Parathyroid adenoma (tissue), 2 donors: ENCODE data around the gene HEXA.
"Not testable (repeated sequence)": the region's sequence is repeated elsewhere in the genome, so short reads cannot be mapped to it uniquely, and the experiment has no call there.

Experiments used
- H2AFZ ChIP-seq: fragments of 300-600 bp; sonication (generic); one replicate; pipeline ENCODE4 v1.7.0; 2017; ENCODE audit warnings: antibody characterized with exemption, mild to moderate bottlenecking
- H3K27ac ChIP-seq: fragments of 300-600 bp; sonication (generic); one replicate; pipeline ENCODE4 v1.7.0; 2017
- H3K27me3 ChIP-seq: fragments of 300-600 bp; sonication (generic); one replicate; pipeline ENCODE4 v1.7.0; 2017; ENCODE audit warnings: low read length; ENCODE audit not compliant: control insufficient read depth, insufficient read depth
- H3K36me3 ChIP-seq: fragments of 300-600 bp; sonication (generic); one replicate; pipeline ENCODE4 v1.7.0; 2017; ENCODE audit warnings: low read length; ENCODE audit not compliant: control insufficient read depth, insufficient read depth
- H3K4me1 ChIP-seq: fragments of 300-600 bp; sonication (generic); one replicate; pipeline ENCODE4 v1.7.0; 2017; ENCODE audit warnings: control low read depth
- H3K4me2 ChIP-seq: fragments of 300-600 bp; sonication (generic); one replicate; pipeline ENCODE4 v1.7.0; 2017; ENCODE audit warnings: low read length
- H3K4me3 ChIP-seq: fragments of 300-600 bp; sonication (generic); one replicate; pipeline ENCODE4 v1.7.0; 2017; ENCODE audit warnings: low read depth, low read length
- H3K79me2 ChIP-seq: fragments of 300-600 bp; sonication (generic); one replicate; pipeline ENCODE4 v1.7.0; 2017; ENCODE audit warnings: control low read depth
- H3K9ac ChIP-seq: fragments of 300-600 bp; sonication (generic); one replicate; pipeline ENCODE4 v1.7.0; 2017; ENCODE audit warnings: mild to moderate bottlenecking
- H3K9me3 ChIP-seq: fragments of 300-600 bp; sonication (generic); one replicate; pipeline ENCODE4 v1.7.0; 2017; ENCODE audit warnings: low read length; ENCODE audit not compliant: control insufficient read depth
- CTCF ChIP-seq: fragments of 300-600 bp; sonication (generic); IDR thresholded peaks from one replicate; pipeline ENCODE4 v1.7.0; 2017; ENCODE audit warnings: antibody characterized with exemption, mild to moderate bottlenecking
- donor health status: primary hyperparathyroidism.

HEXA gene

GRCh38 chr15:72389231-72389630, 13.4 kb upstream of the HEXA start:
- H3K9ac ChIP-seq, result no peak overlapping the region
- H3K27me3 ChIP-seq, result no peaks in the 10 kb centered on the region
- H2AFZ ChIP-seq, result no peak overlapping the region
- H3K27ac ChIP-seq, result no peak overlapping the region
- no peak for TF ChIP-seq CTCF
- no peak overlapping the region for H3K4me3 ChIP-seq
- H3K79me2 ChIP-seq, result no peaks in the 10 kb centered on the region
- no peaks in the 10 kb centered on the region for H3K9me3 ChIP-seq
- no peaks in the 10 kb centered on the region for H3K36me3 ChIP-seq
- H3K4me1 ChIP-seq, result no peaks in the 10 kb centered on the region
- H3K4me2 ChIP-seq, result no peak overlapping the region

DNA sequence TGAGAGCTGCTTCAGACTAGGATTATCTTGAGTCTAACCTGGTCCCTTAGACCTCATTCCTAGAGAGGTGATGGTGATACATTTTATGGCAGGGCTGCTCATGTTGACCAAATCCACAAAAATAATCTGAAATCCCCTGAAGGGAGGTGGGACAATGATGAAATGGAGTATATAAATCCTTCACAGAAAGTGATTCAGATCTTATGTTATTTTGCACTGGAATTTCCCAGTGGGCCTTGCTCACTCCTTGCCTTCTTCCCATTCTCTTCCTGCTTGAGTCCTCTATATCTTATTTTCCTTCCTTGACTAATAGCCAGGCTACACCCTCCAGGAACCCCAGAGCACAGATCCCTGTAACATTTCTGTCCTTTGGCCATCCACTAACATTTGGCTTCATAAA, 11.9 kb upstream of the HEXA start:
- H3K9me3 ChIP-seq, result no peaks in the 10 kb centered on the region
- no peak overlapping the region for H3K9ac ChIP-seq
- TF ChIP-seq CTCF, result no peak
- no peak overlapping the region for H2AFZ ChIP-seq
- no peaks in the 10 kb centered on the region for H3K79me2 ChIP-seq
- H3K4me2 ChIP-seq, result no peak overlapping the region
- no peak overlapping the region for H3K4me3 ChIP-seq
- H3K4me1 ChIP-seq, result no peaks in the 10 kb centered on the region
- no peak overlapping the region for H3K27ac ChIP-seq
- no peaks in the 10 kb centered on the region for H3K36me3 ChIP-seq
- H3K27me3 ChIP-seq, result no peaks in the 10 kb centered on the region

DNA sequence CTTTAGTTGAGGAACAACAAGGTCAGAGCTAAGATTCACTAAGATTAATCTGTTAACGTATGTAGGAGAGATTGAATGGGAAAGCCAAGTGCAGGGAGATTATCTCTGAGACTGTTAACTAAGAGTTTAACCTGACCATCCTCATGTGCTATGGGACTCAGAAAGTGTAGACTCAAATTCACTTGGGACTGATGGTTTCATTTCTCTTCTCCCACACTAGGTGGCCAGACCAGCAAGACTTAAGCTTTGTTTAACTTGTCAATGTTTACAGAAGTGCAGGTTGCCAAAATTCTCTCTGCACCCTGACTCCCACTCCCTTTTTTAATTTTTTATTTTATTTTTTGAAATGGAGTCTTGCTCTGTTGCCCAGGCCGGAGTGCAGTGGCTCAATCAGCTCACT, 6.3 kb upstream of the HEXA start:
- H3K27ac ChIP-seq, result no peak overlapping the region
- H3K79me2 ChIP-seq, result no peaks in the 10 kb centered on the region
- H3K36me3 ChIP-seq, result no peaks in the 10 kb centered on the region
- H2AFZ ChIP-seq, result no peak overlapping the region
- no peaks in the 10 kb centered on the region for H3K27me3 ChIP-seq
- H3K9ac ChIP-seq, result no peak overlapping the region
- H3K4me2 ChIP-seq, result no peak overlapping the region
- no peak overlapping the region for H3K4me3 ChIP-seq
- no peak for TF ChIP-seq CTCF
- no peaks in the 10 kb centered on the region for H3K4me1 ChIP-seq
- no peaks in the 10 kb centered on the region for H3K9me3 ChIP-seq

DNA sequence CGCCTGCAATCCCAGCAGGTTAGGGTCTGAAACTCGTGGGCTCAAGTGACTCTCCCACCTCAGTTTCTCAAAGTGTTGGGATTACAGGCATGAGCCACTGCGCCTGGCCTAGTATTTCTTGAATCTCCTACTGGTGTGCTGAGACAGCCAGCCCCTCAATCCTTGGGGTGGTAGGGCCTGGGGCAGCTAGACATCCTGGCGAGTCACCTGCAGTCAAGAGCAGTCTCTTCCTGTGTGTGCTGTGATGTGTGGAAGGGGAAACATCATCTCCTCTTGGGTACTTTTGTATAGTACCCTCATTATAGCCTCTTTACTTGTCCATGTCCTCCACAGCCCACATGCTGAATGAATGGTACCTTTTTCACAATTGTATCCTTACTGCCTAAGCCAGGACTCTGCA, 4.9 kb upstream of the HEXA start:
- no peak for TF ChIP-seq CTCF
- no peaks in the 10 kb centered on the region for H3K9me3 ChIP-seq
- no peak overlapping the region for H3K4me3 ChIP-seq
- no peak overlapping the region for H2AFZ ChIP-seq
- no peak overlapping the region for H3K4me2 ChIP-seq
- H3K79me2 ChIP-seq, result no peaks in the 10 kb centered on the region
- no peaks in the 10 kb centered on the region for H3K4me1 ChIP-seq
- H3K27ac ChIP-seq, result no peak overlapping the region
- no peak overlapping the region for H3K9ac ChIP-seq
- no peaks in the 10 kb centered on the region for H3K27me3 ChIP-seq
- no peaks in the 10 kb centered on the region for H3K36me3 ChIP-seq

GRCh38 chr15:72379856-72380430, 4.1 kb upstream of the HEXA start:
- no peaks in the 10 kb centered on the region for H3K27me3 ChIP-seq
- no peak overlapping the region for H3K4me3 ChIP-seq

DNA sequence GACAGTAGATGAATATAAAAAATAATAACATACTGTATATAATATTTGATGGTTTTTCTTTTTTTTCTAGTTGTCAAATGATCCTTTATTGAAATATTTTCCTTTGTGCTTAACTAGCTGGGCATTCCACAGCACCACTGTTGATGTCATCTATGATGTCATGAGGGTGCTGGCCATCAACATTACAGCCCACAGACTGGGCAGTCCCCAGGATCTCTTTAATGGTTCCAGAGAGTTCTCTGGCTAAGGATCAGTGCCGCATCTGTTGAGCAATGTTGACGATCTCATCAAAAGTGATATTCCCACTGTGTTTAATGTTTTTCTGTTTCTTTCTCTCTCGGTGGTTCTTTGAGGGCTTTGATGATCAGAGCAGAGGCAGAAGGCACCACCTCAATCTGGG, 3.3 kb upstream of the HEXA start:
- H2AFZ ChIP-seq, H3K79me2 ChIP-seq, H3K4me3 ChIP-seq, H3K9ac ChIP-seq, H3K4me1 ChIP-seq, H3K4me2 ChIP-seq, H3K27ac ChIP-seq, H3K9me3 ChIP-seq, H3K36me3 ChIP-seq, H3K27me3 ChIP-seq: not testable (repeated sequence)

More at GRCh38 chr15:72379856-72380430, 4.1 kb upstream of the HEXA start:
- no peak overlapping the region for H2AFZ ChIP-seq
- H3K9me3 ChIP-seq, result no peaks in the 10 kb centered on the region
- no peak for TF ChIP-seq CTCF
- no peaks in the 10 kb centered on the region for H3K36me3 ChIP-seq
- no peaks in the 10 kb centered on the region for H3K4me1 ChIP-seq
- H3K4me2 ChIP-seq, result no peak overlapping the region
- no peak overlapping the region for H3K27ac ChIP-seq
- no peak overlapping the region for H3K9ac ChIP-seq
- peaks cover 7% of the 10 kb centered on the region for H3K79me2 ChIP-seq
